ENCODE data around the gene NELL1. TPM values are rescaled to one million over a fixed set of nuclear protein-coding genes. Genes with fewer than 3 reads are reported as not detected.

NELL1 gene
- polyA plus RNA-seq, 2 of the 4 experiments (the other 2 are of a cell fraction), result not detected

DNA sequence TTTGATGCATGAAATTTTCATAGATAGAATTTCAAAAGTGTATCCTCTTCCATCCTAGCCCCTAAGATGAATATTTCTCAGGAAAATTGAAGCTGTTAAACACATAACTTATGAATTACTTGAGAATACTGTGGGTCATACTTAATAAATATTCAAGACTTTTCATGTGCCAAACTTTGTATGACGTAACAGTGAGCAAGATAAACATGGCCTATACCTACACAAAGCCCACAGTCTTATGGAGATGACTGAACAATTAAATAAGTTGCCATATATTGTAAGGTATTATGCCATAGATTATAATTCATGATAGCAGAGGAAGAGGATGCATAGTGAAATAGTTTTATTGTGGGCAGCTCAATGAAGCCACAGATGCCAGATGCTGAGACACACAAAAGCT lies 902.8 kb downstream of the NELL1 start:
- no peak for TF ChIP-seq POLR2AphosphoS2 (conservative IDR thresholded peaks at IDR 0.05; ENCODE audit: low read length)
- no peak for TF ChIP-seq HOXB5 (CRISPR knock-in tag; IDR thresholded peaks at IDR 0.05)
- TF ChIP-seq TP53 (CRISPR knock-in tag; IDR thresholded peaks at IDR 0.05), result no peak
- no peak for TF ChIP-seq CBX2 (IDR thresholded peaks at IDR 0.05; ENCODE audit: borderline replicate concordance, low read depth)
- TF ChIP-seq NR3C1 (IDR thresholded peaks at IDR 0.05), result no peak
- no peak for TF ChIP-seq MYC (IDR thresholded peaks at IDR 0.05; ENCODE audit: borderline replicate concordance, low read length)
- no peak for TF ChIP-seq RFX5 (IDR thresholded peaks at IDR 0.05)
- no peak for TF ChIP-seq HMGXB4 (CRISPR knock-in tag; IDR thresholded peaks at IDR 0.05; ENCODE audit: borderline replicate concordance)
- no peak for TF ChIP-seq MAZ (IDR thresholded peaks at IDR 0.05; ENCODE audit: borderline replicate concordance, low read depth, low read length)
- TF ChIP-seq, protein P1, sequence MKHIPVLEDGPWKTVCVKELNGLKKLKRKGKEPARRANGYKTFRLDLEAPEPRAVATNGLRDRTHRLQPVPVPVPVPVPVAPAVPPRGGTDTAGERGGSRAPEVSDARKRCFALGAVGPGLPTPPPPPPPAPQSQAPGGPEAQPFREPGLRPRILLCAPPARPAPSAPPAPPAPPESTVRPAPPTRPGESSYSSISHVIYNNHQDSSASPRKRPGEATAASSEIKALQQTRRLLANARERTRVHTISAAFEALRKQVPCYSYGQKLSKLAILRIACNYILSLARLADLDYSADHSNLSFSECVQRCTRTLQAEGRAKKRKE (CRISPR knock-in tag; IDR thresholded peaks at IDR 0.05; ENCODE audit: low read depth), result no peak
- TF ChIP-seq ELK1 (IDR thresholded peaks at IDR 0.05; ENCODE audit: low read depth, low read length), result no peak
- TF ChIP-seq EP300 (IDR thresholded peaks at IDR 0.05), result no peak
- no peak for TF ChIP-seq ZSCAN20 (CRISPR knock-in tag; IDR thresholded peaks at IDR 0.05)
- no peak for TF ChIP-seq CEBPB (IDR thresholded peaks at IDR 0.05)
- TF ChIP-seq HEYL (CRISPR knock-in tag; IDR thresholded peaks at IDR 0.05), result no peak
- TF ChIP-seq FOXS1 (CRISPR knock-in tag; IDR thresholded peaks at IDR 0.05), result no peak
- TF ChIP-seq NFE2L2 (conservative IDR thresholded peaks at IDR 0.05; ENCODE audit: low read length), result no peak
- no peak for TF ChIP-seq CHD2 (IDR thresholded peaks at IDR 0.05; ENCODE audit: low read length, partially characterized antibody)
- no peak for TF ChIP-seq ZC3H11A (IDR thresholded peaks at IDR 0.05)
- Histone ChIP-seq H3K4me1 (peaks cover 17% of the 10 kb centered on the region), H3K4me2 (no peak overlapping the region), H3K4me3 (no peak overlapping the region), H3K27ac (no peak overlapping the region), H3K9me3 (no peaks in the 10 kb centered on the region; the same call in 2 of the 3 replicates)
- CTCF ChIA-PET, result no interaction called here
- FAIRE-seq (no peak), ATAC-seq (no peak), DNase-seq (ENCODE audit: low read depth in 1 of 2, low spot score in 1 of 2) (no peak)
- WGBS (ENCODE audit: missing lambda C conversion rate), result 63% methylated on average over 1 of the region's 1 CpG
- POLR2A ChIA-PET, result no interaction called here

- ChIA-PET CTCF (no interaction called here), POLR2A (no interaction called here)
- FAIRE-seq (no peak), ATAC-seq (no peak), DNase-seq (ENCODE audit: low read depth in 1 of 2, low spot score in 1 of 2) (no peak)
- Histone ChIP-seq H3K9me3 (no peaks in the 10 kb centered on the region), H3K4me1 (no peaks in the 10 kb centered on the region), H3K4me2 (no peak overlapping the region), H3K4me3 (no peak overlapping the region), H3K27ac (no peak overlapping the region)
- no peak for TF ChIP-seq NR3C1 (IDR thresholded peaks at IDR 0.05)
- no peak for TF ChIP-seq NFE2L2 (conservative IDR thresholded peaks at IDR 0.05; ENCODE audit: low read length)
- TF ChIP-seq CBX2 (IDR thresholded peaks at IDR 0.05; ENCODE audit: borderline replicate concordance, low read depth), result no peak
- no peak for TF ChIP-seq ELK1 (IDR thresholded peaks at IDR 0.05; ENCODE audit: low read depth, low read length)
- TF ChIP-seq KDM1A (IDR thresholded peaks at IDR 0.05; ENCODE audit: low read depth), result no peak
- no peak for TF ChIP-seq BHLHE40 (IDR thresholded peaks at IDR 0.05; ENCODE audit: low read depth, low read length)
- TF ChIP-seq HES2 (IDR thresholded peaks at IDR 0.05), result no peak
- TF ChIP-seq RCOR1 (IDR thresholded peaks at IDR 0.05; ENCODE audit: low read depth, low read length), result no peak
- TF ChIP-seq, protein P1 (CRISPR knock-in tag; IDR thresholded peaks at IDR 0.05; ENCODE audit: low read depth), result no peak
- TF ChIP-seq SREBF2 (IDR thresholded peaks at IDR 0.05), result no peak
- TF ChIP-seq MYC (IDR thresholded peaks at IDR 0.05; ENCODE audit: borderline replicate concordance, low read length), result no peak
- no peak for TF ChIP-seq FOXS1 (CRISPR knock-in tag; IDR thresholded peaks at IDR 0.05)
- no peak for TF ChIP-seq BCL3 (IDR thresholded peaks at IDR 0.05)
- 45% methylated on average over 1 of the region's 1 CpG for WGBS (ENCODE audit: missing lambda C conversion rate)
Measured at GRCh38 chr11:21582791-21583190, 913.4 kb downstream of the NELL1 start.

Data from A549 (cell line).